Measurements from ENCODE around the gene SLC16A5. TPM values are rescaled to one million over a fixed set of nuclear protein-coding genes. Genes with fewer than 3 reads are reported as not detected.
"Not testable (repeated sequence)": the region's sequence is repeated elsewhere in the genome, so short reads cannot be mapped to it uniquely, and the experiment has no call there.

Gene SLC16A5
- total RNA-seq, 1 experiment from 2014 or later: 0.07 TPM

- DNase-seq (ENCODE audit: low read depth): no peak
These were observed 45.2 kb downstream of the SLC16A5 start for GRCh38 chr17:75133001-75133400.

GRCh38 chr17:75133607-75134347 lies 46.0 kb downstream of the SLC16A5 start:
- not testable (repeated sequence) for DNase-seq (ENCODE audit: low read depth)

- DNase-seq (ENCODE audit: low read depth): no peak
These were observed 47.7 kb downstream of the SLC16A5 start for GRCh38 chr17:75135452-75135851.

- DNase-seq (ENCODE audit: low read depth): no peak
These were observed 48.2 kb downstream of the SLC16A5 start for GRCh38 chr17:75135946-75136345.

GRCh38 chr17:75137762-75138161 lies 50.0 kb downstream of the SLC16A5 start:
- not testable (repeated sequence) for DNase-seq (ENCODE audit: low read depth)

- DNase-seq (ENCODE audit: low read depth): no peak
These were observed 50.8 kb downstream of the SLC16A5 start for GRCh38 chr17:75138519-75138918.

- DNase-seq (ENCODE audit: low read depth): no peak
These were observed 54.6 kb downstream of the SLC16A5 start for GRCh38 chr17:75142236-75142971.

- DNase-seq (ENCODE audit: low read depth): no peak
These were observed 57.2 kb downstream of the SLC16A5 start for GRCh38 chr17:75144816-75145512.

GRCh38 chr17:75146592-75146991 lies 58.8 kb downstream of the SLC16A5 start:
- DNase-seq (ENCODE audit: low read depth): no peak

GRCh38 chr17:75147878-75148546 lies 60.3 kb downstream of the SLC16A5 start:
- no peak for DNase-seq (ENCODE audit: low read depth)

- no peak for DNase-seq (ENCODE audit: low read depth)
These were observed 64.2 kb downstream of the SLC16A5 start for GRCh38 chr17:75151930-75152329.

GRCh38 chr17:75152523-75152921 lies 64.8 kb downstream of the SLC16A5 start:
- DNase-seq (ENCODE audit: low read depth): no peak

GRCh38 chr17:75152922-75153779 lies 65.4 kb downstream of the SLC16A5 start:
- peak; percentile 59 for DNase-seq (ENCODE audit: low read depth)

- DNase-seq (ENCODE audit: low read depth): no peak
These were observed 66.0 kb downstream of the SLC16A5 start for GRCh38 chr17:75153780-75154194.

- DNase-seq (ENCODE audit: low read depth): peak; percentile 99
These were observed 66.7 kb downstream of the SLC16A5 start, which contains the start of gene JPT1 for GRCh38 chr17:75154195-75155106. TSS of gene JPT1 (minus strand) at chr17:75154512. CDS start at chr17:75154397, 115 bp downstream.

GRCh38 chr17:75155191-75155601 lies 67.4 kb downstream of the SLC16A5 start:
- peak; percentile 44 for DNase-seq (ENCODE audit: low read depth)

Measured in M059J (cell line).